Subcutaneous abdominal adipose tissue (tissue), 5 donors: Measurements from ENCODE around the gene ESRP2.

ENCODE experiments used
- H3K27ac ChIP-seq: one replicate; pipeline ENCODE4 v1.7.0; 2013; ENCODE audit warnings: low read depth, mild to moderate bottlenecking, inconsistent platforms, low read length, moderate library complexity
- H3K27me3 ChIP-seq, 5 donors: one replicate each; pipeline ENCODE4 v1.7.0; 2013; ENCODE audit warnings: low read length in 5 of 5, inconsistent platforms in 1 of 5; ENCODE audit not compliant: control insufficient read depth in 5 of 5, insufficient read depth in 4 of 5
- H3K36me3 ChIP-seq, 5 donors: one replicate each; pipeline ENCODE4 v1.7.0; 2013; ENCODE audit warnings: low read length in 5 of 5; ENCODE audit not compliant: control insufficient read depth in 5 of 5, insufficient read depth in 5 of 5
- H3K4me1 ChIP-seq, 5 donors: one replicate each; pipeline ENCODE4 v1.7.0; 2013; ENCODE audit warnings: low read length in 5 of 5, mild to moderate bottlenecking in 3 of 5, moderate library complexity in 1 of 5; ENCODE audit not compliant: control insufficient read depth in 5 of 5, insufficient read depth in 5 of 5
- H3K4me3 ChIP-seq, 5 donors: one replicate each; pipeline ENCODE4 v1.7.0; 2013; ENCODE audit warnings: low read length in 5 of 5, low read depth in 1 of 5
- H3K9ac ChIP-seq, 5 donors: one replicate each; pipeline ENCODE4 v1.7.0; 2013; ENCODE audit warnings: low read length in 5 of 5, mild to moderate bottlenecking in 4 of 5, moderate library complexity in 3 of 5
- H3K9me3 ChIP-seq, 5 donors: one replicate each; pipeline ENCODE4 v1.7.0; 2013; ENCODE audit warnings: low read length in 5 of 5; ENCODE audit not compliant: control insufficient read depth in 5 of 5
- donor health status: healthy.
- donor health status: healthy.
- donor health status: healthy.
- donor health status: healthy.
- donor health status: healthy.

ESRP2 gene

GRCh38 chr16:68200088-68200783, 35.7 kb downstream of the ESRP2 start:
- H3K27ac ChIP-seq = peak overlapping the region; percentile 87
- no peak overlapping the region for H3K4me3 ChIP-seq
- H3K36me3 ChIP-seq = peaks cover 0 to 3% (median 0%) of the 10 kb centered on the region in 5 donors
- H3K9ac ChIP-seq = peak overlapping the region in 2 of 5 donors; percentile 32 to 35
- peaks cover 0 to 23% (median 17%) of the 10 kb centered on the region in 5 donors for H3K4me1 ChIP-seq
- H3K9me3 ChIP-seq = no peaks in the 10 kb centered on the region
- H3K27me3 ChIP-seq = no peaks in the 10 kb centered on the region

- H3K9ac ChIP-seq = no peak overlapping the region
- peaks cover 0 to 28% (median 23%) of the 10 kb centered on the region in 5 donors for H3K4me1 ChIP-seq
- H3K27ac ChIP-seq = no peak overlapping the region
- H3K36me3 ChIP-seq = peaks cover 3 to 13% (median 7%) of the 10 kb centered on the region in 5 donors
- no peaks in the 10 kb centered on the region for H3K9me3 ChIP-seq
- no peaks in the 10 kb centered on the region for H3K27me3 ChIP-seq
- H3K4me3 ChIP-seq = no peak overlapping the region
Measured at GRCh38 chr16:68197250-68197649, 38.7 kb downstream of the ESRP2 start.

- H3K4me1 ChIP-seq = peaks cover 0 to 14% (median 5%) of the 10 kb centered on the region in 5 donors
- peaks cover 8 to 27% (median 20%) of the 10 kb centered on the region in 5 donors for H3K36me3 ChIP-seq
- peak overlapping the region; percentile 72 for H3K27ac ChIP-seq
Measured at GRCh38 chr16:68194251-68194650, 41.7 kb downstream of the ESRP2 start.

GRCh38 chr16:68190736-68191510, 45.0 kb downstream of the ESRP2 start:
- H3K27ac ChIP-seq = no peak overlapping the region
- H3K27me3 ChIP-seq = no peaks in the 10 kb centered on the region
- H3K9ac ChIP-seq = no peak overlapping the region
- peaks cover 9 to 50% (median 39%) of the 10 kb centered on the region in 5 donors for H3K36me3 ChIP-seq
- H3K4me1 ChIP-seq = peaks cover 0 to 18% (median 5%) of the 10 kb centered on the region in 5 donors
- H3K4me3 ChIP-seq = no peak overlapping the region
- H3K9me3 ChIP-seq = no peaks in the 10 kb centered on the region

More at GRCh38 chr16:68194251-68194650, 41.7 kb downstream of the ESRP2 start:
- H3K27me3 ChIP-seq = no peaks in the 10 kb centered on the region
- no peak overlapping the region for H3K4me3 ChIP-seq
- H3K9me3 ChIP-seq = no peaks in the 10 kb centered on the region
- peak overlapping the region in 1 of 5 donors; percentile 13 for H3K9ac ChIP-seq

- Histone ChIP-seq H3K9me3 (no peaks in the 10 kb centered on the region), H3K27ac (no peak overlapping the region), H3K4me3 (no peak overlapping the region), H3K4me1 (peaks cover 0 to 18% (median 5%) of the 10 kb centered on the region in 5 donors), H3K9ac (no peak overlapping the region), H3K27me3 (no peaks in the 10 kb centered on the region), H3K36me3 (peaks cover 11 to 54% (median 42%) of the 10 kb centered on the region in 5 donors)
Measured at GRCh38 chr16:68190081-68190480, 45.8 kb downstream of the ESRP2 start.

GRCh38 chr16:68188170-68188569, 47.8 kb downstream of the ESRP2 start:
- H3K4me1 ChIP-seq = peaks cover 0 to 10% (median 0%) of the 10 kb centered on the region in 5 donors

GRCh38 chr16:68187505-68187904, 48.4 kb downstream of the ESRP2 start:
- Histone ChIP-seq H3K9me3 (no peaks in the 10 kb centered on the region), H3K4me3 (no peak overlapping the region), H3K27ac (no peak overlapping the region), H3K9ac (no peak overlapping the region), H3K36me3 (peaks cover 18 to 61% (median 52%) of the 10 kb centered on the region in 5 donors), H3K27me3 (no peaks in the 10 kb centered on the region), H3K4me1 (peaks cover 0 to 10% (median 0%) of the 10 kb centered on the region in 5 donors)

More at GRCh38 chr16:68188170-68188569, 47.8 kb downstream of the ESRP2 start:
- H3K4me3 ChIP-seq = no peak overlapping the region
- H3K27me3 ChIP-seq = no peaks in the 10 kb centered on the region
- H3K9ac ChIP-seq = no peak overlapping the region
- no peaks in the 10 kb centered on the region for H3K9me3 ChIP-seq
- H3K27ac ChIP-seq = no peak overlapping the region
- peaks cover 17 to 61% (median 53%) of the 10 kb centered on the region in 5 donors for H3K36me3 ChIP-seq

- Histone ChIP-seq H3K27ac (no peak overlapping the region), H3K27me3 (no peaks in the 10 kb centered on the region)
Measured at GRCh38 chr16:68186877-68187276, 49.0 kb downstream of the ESRP2 start.

GRCh38 chr16:68183046-68183445, 52.9 kb downstream of the ESRP2 start:
- Histone ChIP-seq H3K9ac (no peak overlapping the region), H3K27ac (no peak overlapping the region), H3K27me3 (no peaks in the 10 kb centered on the region), H3K4me3 (no peak overlapping the region), H3K4me1 (peaks cover 0 to 23% (median 9%) of the 10 kb centered on the region in 5 donors), H3K36me3 (peaks cover 20 to 59% (median 43%) of the 10 kb centered on the region in 5 donors), H3K9me3 (no peaks in the 10 kb centered on the region)

More at GRCh38 chr16:68186877-68187276, 49.0 kb downstream of the ESRP2 start:
- Histone ChIP-seq H3K9ac (no peak overlapping the region), H3K4me1 (peaks cover 0 to 10% (median 0%) of the 10 kb centered on the region in 5 donors), H3K4me3 (no peak overlapping the region), H3K9me3 (no peaks in the 10 kb centered on the region), H3K36me3 (peaks cover 18 to 61% (median 52%) of the 10 kb centered on the region in 5 donors)

- H3K9me3 ChIP-seq = no peaks in the 10 kb centered on the region
- H3K36me3 ChIP-seq = peaks cover 22 to 50% (median 28%) of the 10 kb centered on the region in 5 donors
- peaks cover 0 to 23% (median 9%) of the 10 kb centered on the region in 5 donors for H3K4me1 ChIP-seq
- H3K27me3 ChIP-seq = no peaks in the 10 kb centered on the region
- no peak overlapping the region for H3K9ac ChIP-seq
- no peak overlapping the region for H3K27ac ChIP-seq
- no peak overlapping the region for H3K4me3 ChIP-seq
Measured at GRCh38 chr16:68179855-68180254, 56.1 kb downstream of the ESRP2 start.
